Upper lobe of right lung (tissue), 1 donor: ENCODE data around the gene DIP2C. TPM values are rescaled to one million over a fixed set of nuclear protein-coding genes. Genes with fewer than 3 reads are reported as not detected.
"Not testable (repeated sequence)": the region's sequence is repeated elsewhere in the genome, so short reads cannot be mapped to it uniquely, and the experiment has no call there.

Experiments
- ATAC-seq: fragments of 200-7000 bp; cut with Tn5 transposase; one replicate; pipeline ENCODE4 v1.9.1; 2020; ENCODE audit warnings: mild to moderate bottlenecking, moderate library complexity
- DNase-seq: peaks from one replicate; pipeline ENCODE4 v3.0.0-alpha.2; 2020
- H3K27ac ChIP-seq: fragments of 200-600 bp; one replicate; pipeline ENCODE4 v1.8.0; 2022
- H3K27me3 ChIP-seq: fragments of 200-600 bp; one replicate; pipeline ENCODE4 v1.8.0; 2022; ENCODE audit warnings: mild to moderate bottlenecking
- H3K36me3 ChIP-seq: fragments of 200-600 bp; one replicate; pipeline ENCODE4 v1.8.0; 2022
- H3K4me1 ChIP-seq: fragments of 200-600 bp; one replicate; pipeline ENCODE4 v1.8.0; 2022
- H3K4me3 ChIP-seq: fragments of 200-600 bp; one replicate; pipeline ENCODE4 v1.8.0; 2022; ENCODE audit warnings: mild to moderate bottlenecking
- H3K9me3 ChIP-seq: fragments of 200-600 bp; one replicate; pipeline ENCODE4 v1.8.0; 2022
- CTCF ChIP-seq: fragments of 200-600 bp; IDR thresholded peaks from one replicate; pipeline ENCODE4 v1.8.0; 2022; ENCODE audit warnings: antibody characterized with exemption
- intact Hi-C: fragments of 100-400 bp; cut with DNase I; formaldehyde crosslinking; loops from one replicate; pipeline ENCODE4 v1.11.0; 2022
- total RNA-seq: library from RNA; stranded (reverse); fragmentation: NEBNext Ultra II Directional; extraction: Animal tissue kit (Norgen Biotek cat#: 25700); gene quantifications from one replicate; pipeline ENCODE4 v1.2.1, GENCODE V29; 2021
- donor health status: DM: no; HTN: yes; CAD: no; lungs with severe emphysema.

The DIP2C gene
- total RNA-seq, 1 donor from 2014 or later, result 17.3 TPM

DNA sequence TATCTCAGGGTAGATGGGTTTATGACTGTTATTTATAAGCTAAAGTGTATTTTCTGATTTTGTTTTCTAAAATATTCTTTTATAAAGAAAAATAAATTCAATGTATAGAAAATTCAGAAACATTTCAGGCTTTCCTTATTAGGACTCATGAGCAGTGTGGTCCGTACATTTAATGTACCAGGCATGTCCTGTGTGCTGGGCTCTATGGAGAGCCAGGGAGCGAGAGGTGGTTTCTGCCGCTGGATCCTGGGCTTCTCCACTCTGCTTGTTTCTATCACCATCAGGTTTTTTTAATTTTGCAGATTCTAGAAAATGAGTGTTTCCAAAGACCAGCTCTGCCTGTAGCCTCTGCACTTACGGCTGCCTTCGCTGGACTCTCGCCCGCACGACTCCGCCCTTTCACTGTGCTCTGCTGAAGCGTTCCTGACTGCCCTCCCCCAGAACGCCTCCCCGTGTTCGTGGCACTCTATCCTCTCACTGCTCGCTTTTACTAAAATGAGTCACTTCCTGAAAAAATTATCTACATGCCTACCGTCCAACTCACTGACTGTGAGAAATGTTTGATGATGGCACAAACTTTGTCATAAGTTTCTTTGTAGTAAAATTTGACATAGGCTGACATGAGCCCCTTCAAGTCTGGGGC, 365.7 kb downstream of the DIP2C start:
- Histone ChIP-seq H3K4me3 (peak overlapping the region; percentile 5), H3K27ac (no peak overlapping the region), H3K4me1 (no peaks in the 10 kb centered on the region), H3K36me3 (peaks cover 13% of the 10 kb centered on the region), H3K9me3 (no peaks in the 10 kb centered on the region), H3K27me3 (no peaks in the 10 kb centered on the region)
- ATAC-seq (peak; percentile 84), DNase-seq (peak; percentile 77)
- intact Hi-C loops, result no loop called here
- TF ChIP-seq CTCF, result no peak

DNA sequence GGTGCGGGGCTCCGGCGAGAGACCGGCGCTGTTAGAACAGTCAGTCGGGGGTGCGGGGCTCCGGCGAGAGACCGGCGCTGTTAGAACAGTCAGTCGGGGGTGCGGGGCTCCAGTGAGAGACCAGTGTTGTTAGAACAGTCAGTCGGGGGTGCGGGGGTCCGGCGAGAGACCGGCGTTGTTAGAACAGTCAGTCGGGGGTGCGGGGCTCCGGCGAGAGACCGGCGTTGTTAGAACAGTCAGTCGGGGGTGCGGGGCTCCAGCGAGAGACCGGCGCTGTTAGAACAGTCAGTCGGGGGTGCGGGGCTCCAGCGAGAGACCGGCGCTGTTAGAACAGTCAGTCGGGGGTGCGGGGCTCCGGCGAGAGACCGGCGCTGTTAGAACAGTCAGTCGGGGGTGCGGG, 366.4 kb downstream of the DIP2C start:
- ATAC-seq, H3K9me3 ChIP-seq: not testable (repeated sequence)

DNA sequence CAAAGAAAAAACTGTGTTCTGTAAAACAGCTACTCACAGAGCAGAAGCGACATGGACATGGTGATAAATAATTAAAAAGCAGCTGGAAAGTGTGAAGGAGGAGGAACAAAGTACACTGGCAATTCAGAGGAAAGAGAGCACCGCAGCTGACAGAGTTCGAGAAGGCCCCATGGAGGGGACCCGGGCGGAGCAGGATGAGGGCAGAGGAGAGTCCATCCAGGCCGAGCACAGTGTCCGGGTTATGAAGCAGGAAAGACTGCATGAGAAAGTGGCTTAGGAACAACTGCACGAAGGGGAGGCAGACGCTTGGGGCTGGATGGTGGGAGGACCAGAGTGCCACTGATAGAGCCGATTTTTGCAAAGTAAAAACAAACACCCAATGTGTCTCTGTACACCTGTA, 368.7 kb downstream of the DIP2C start:
- Histone ChIP-seq H3K9me3 (no peaks in the 10 kb centered on the region), H3K4me1 (no peaks in the 10 kb centered on the region), H3K4me3 (no peak overlapping the region), H3K27ac (no peak overlapping the region), H3K36me3 (peaks cover 2% of the 10 kb centered on the region), H3K27me3 (no peaks in the 10 kb centered on the region)
- TF ChIP-seq CTCF, result no peak
- intact Hi-C loops, result no loop called here
- ATAC-seq (no peak), DNase-seq (peak; percentile 23)

More for the DNA sequence above, 366.4 kb downstream of the DIP2C start:
- intact Hi-C loops, H3K4me1 ChIP-seq, H3K4me3 ChIP-seq, H3K27ac ChIP-seq, DNase-seq, H3K27me3 ChIP-seq: not testable (repeated sequence)
- H3K36me3 ChIP-seq, result peaks cover 13% of the 10 kb centered on the region

DNA sequence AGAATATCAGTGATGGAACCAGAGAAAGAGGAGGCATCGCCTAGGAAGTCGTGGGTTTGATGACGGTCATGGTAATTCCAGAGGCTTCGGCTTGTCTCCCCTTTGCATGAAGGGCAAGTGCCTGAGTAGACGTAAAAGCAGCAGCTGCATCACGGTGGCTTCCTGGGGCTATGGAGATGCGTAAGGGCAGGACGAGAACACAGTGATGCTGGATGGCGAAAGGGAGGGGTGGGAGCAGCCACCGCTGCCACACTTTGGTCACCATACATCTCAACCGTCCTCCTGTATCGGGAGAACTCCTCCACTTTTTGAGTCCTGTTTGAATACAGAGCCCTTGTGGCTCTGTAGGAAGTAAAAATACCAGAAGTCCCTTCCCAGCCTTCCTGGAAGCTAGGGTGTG, 371.5 kb downstream of the DIP2C start:
- intact Hi-C loops, result no loop called here
- Histone ChIP-seq H3K4me3 (no peak overlapping the region), H3K36me3 (no peaks in the 10 kb centered on the region), H3K4me1 (no peaks in the 10 kb centered on the region), H3K27me3 (no peaks in the 10 kb centered on the region), H3K27ac (peak overlapping the region; percentile 36), H3K9me3 (no peaks in the 10 kb centered on the region)
- DNase-seq (no peak), ATAC-seq (no peak)
- no peak for TF ChIP-seq CTCF

DNA sequence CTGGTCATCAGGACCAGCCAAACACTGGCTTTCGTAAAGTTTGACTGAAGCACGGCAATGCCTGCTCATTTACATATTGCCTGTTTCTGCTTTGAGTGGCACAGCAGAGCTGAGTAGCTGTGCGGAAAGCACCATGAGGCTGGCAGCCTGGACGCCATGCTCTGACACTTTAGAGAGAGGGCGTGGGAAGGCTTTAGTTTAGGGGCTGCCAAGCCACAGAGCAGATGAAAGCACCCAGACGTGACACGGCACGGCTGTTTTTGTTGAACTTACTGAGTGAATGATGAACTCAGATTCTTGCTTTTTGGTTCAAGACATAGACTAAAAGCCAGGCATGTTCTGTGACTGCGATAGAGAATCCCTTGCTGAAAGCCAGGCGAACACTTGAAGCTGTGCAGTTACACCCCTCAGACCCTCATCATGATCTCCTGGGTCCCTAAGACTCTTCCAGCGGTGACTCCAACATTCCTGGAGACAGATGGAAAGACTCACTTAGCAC, 372.1 kb downstream of the DIP2C start:
- no peak overlapping the region for H3K4me3 ChIP-seq
- DNase-seq (peak; percentile 63), ATAC-seq (peak; percentile 70)
- no peaks in the 10 kb centered on the region for H3K4me1 ChIP-seq
- H3K9me3 ChIP-seq, result no peaks in the 10 kb centered on the region
- no peaks in the 10 kb centered on the region for H3K27me3 ChIP-seq
- intact Hi-C loops, result no loop called here
- no peak for TF ChIP-seq CTCF
- H3K36me3 ChIP-seq, result no peaks in the 10 kb centered on the region
- peak overlapping the region; percentile 53 for H3K27ac ChIP-seq

GRCh38 chr10:316390-316789, 373.1 kb downstream of the DIP2C start:
- Histone ChIP-seq H3K4me1 (no peaks in the 10 kb centered on the region), H3K27me3 (no peaks in the 10 kb centered on the region), H3K36me3 (no peaks in the 10 kb centered on the region), H3K9me3 (no peaks in the 10 kb centered on the region), H3K4me3 (no peak overlapping the region), H3K27ac (peak overlapping the region; percentile 19)
- TF ChIP-seq CTCF, result no peak
- DNase-seq (peak; percentile 30), ATAC-seq (no peak)
- intact Hi-C loops, result no loop called here
